NCI-H526 treated with DMSO at 0.1 percent for 48 hours (cell line): Measurements from ENCODE around the gene LPXN.

Experiments
- DNase-seq: peaks from one replicate; lab custom pipeline; 2025; lab: John Stamatoyannopoulos, UW

LPXN gene

GRCh38 chr11:58575377-58576020 is at the start of gene LPXN:
Gene LPXN, minus strand, starts transcription at chr11:58575856. Its CDS starts 84 bp downstream, at chr11:58575772.
- no peak for DNase-seq

GRCh38 chr11:58625086-58625485 is 49.4 kb upstream of the LPXN start:
- DNase-seq, result no peak

GRCh38 chr11:58622344-58622743 is 46.7 kb upstream of the LPXN start, which contains the start of gene CNTF:
Gene CNTF, plus strand, starts transcription at chr11:58622665. Its CDS starts 88 bp downstream, at chr11:58622753.
- DNase-seq, result no peak

- DNase-seq, result no peak
These were observed 46.1 kb upstream of the LPXN start for GRCh38 chr11:58621586-58622262.

GRCh38 chr11:58617976-58618557 is 42.4 kb upstream of the LPXN start:
- no peak for DNase-seq

- DNase-seq, result no peak
These were observed 40.9 kb upstream of the LPXN start for GRCh38 chr11:58616594-58616993.

GRCh38 chr11:58615559-58615958 is 39.9 kb upstream of the LPXN start:
- no peak for DNase-seq

- no peak for DNase-seq
These were observed 37.6 kb upstream of the LPXN start for GRCh38 chr11:58613228-58613627.

GRCh38 chr11:58609723-58610122 is 34.1 kb upstream of the LPXN start:
- no peak for DNase-seq

- DNase-seq, result no peak
These were observed 32.7 kb upstream of the LPXN start for GRCh38 chr11:58608331-58608730.

- no peak for DNase-seq
These were observed 31.5 kb upstream of the LPXN start for GRCh38 chr11:58606930-58607714.

GRCh38 chr11:58600510-58600909 is 24.9 kb upstream of the LPXN start:
- no peak for DNase-seq

GRCh38 chr11:58597486-58598144 is 22.0 kb upstream of the LPXN start:
- DNase-seq, result no peak

GRCh38 chr11:58596621-58597020 is 21.0 kb upstream of the LPXN start:
- DNase-seq, result no peak

GRCh38 chr11:58594826-58595225 is 19.2 kb upstream of the LPXN start:
- no peak for DNase-seq

GRCh38 chr11:58592760-58593472 is 17.3 kb upstream of the LPXN start:
- no peak for DNase-seq

GRCh38 chr11:58591659-58592058 is 16.0 kb upstream of the LPXN start:
- no peak for DNase-seq

- DNase-seq, result no peak
These were observed 11.3 kb upstream of the LPXN start for GRCh38 chr11:58586998-58587397.

- no peak for DNase-seq
These were observed 6.8 kb upstream of the LPXN start for GRCh38 chr11:58582437-58582836.

- no peak for DNase-seq
These were observed 4.7 kb upstream of the LPXN start for GRCh38 chr11:58580311-58580710.
